GM04503 (cell line): ENCODE measurements around the gene PLXND1.
"Not testable (repeated sequence)": the region's sequence is repeated elsewhere in the genome, so short reads cannot be mapped to it uniquely, and the experiment has no call there.

Experiments used
- DNase-seq: peaks from one replicate; pipeline ENCODE4 v3.0.0-alpha.2; 2012; ENCODE audit warnings: low read depth

Gene PLXND1

GRCh38 chr3:129526121-129526900, 80.2 kb downstream of the PLXND1 start:
- no peak for DNase-seq

DNA sequence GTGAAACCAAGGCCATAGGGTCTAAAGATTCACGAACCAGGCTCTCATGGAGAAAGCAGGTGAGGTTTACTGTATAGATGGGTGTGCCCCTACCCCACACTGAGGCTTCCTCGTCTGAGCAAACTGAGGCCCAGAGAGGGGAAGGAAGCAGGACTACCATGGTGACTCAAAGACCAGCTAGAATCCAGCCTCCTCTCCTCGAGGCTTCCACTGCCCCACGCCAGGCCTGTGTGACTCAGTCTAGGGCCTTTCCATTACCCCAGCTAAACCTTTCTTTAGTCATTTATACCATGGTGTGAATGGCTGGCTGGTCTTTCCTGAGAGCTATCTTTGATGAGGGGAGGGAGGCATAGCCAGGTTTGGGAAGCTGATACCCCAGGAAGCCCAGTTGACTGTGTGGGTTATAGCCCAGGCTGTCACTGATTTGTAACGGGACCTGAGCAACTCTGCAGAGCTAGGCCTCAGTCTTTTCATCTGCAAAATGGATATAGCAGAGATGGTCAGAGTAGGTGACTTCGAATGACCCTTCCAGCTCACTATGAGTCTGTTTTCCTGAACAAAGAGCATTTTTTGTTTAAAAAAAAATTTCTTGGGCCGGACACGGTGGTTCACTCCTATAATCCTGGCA, 81.0 kb downstream of the PLXND1 start:
- peak; percentile 34 for DNase-seq

- DNase-seq, result no peak
Observed at GRCh38 chr3:129524081-129524480, 82.4 kb downstream of the PLXND1 start.

GRCh38 chr3:129522953-129523352, 83.5 kb downstream of the PLXND1 start:
- DNase-seq, result no peak

GRCh38 chr3:129521611-129522010, 84.9 kb downstream of the PLXND1 start:
- no peak for DNase-seq

- no peak for DNase-seq
Observed at GRCh38 chr3:129520960-129521359, 85.5 kb downstream of the PLXND1 start.

- DNase-seq, result no peak
Observed at GRCh38 chr3:129519896-129520715, 86.4 kb downstream of the PLXND1 start.

DNA sequence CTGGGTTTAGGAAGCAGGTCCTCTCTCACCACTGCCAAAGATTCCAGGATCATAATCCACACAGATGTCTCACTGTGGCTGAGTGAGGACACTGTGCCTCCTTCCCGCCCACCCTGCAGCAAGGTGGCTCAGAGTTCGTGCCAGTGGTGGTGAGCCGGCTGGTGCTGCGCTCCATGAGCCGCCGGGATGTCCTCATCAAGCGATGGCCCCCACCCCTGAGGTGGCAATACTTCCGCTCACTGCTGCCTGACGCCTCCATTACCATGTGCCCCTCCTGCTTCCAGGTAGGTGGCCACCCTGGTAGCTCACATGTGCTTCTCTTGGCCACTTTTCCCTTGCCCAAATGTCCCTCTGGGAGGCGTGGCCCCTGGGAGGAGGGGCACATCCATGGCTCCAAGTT, 87.0 kb downstream of the PLXND1 start:
- no peak for DNase-seq

DNA sequence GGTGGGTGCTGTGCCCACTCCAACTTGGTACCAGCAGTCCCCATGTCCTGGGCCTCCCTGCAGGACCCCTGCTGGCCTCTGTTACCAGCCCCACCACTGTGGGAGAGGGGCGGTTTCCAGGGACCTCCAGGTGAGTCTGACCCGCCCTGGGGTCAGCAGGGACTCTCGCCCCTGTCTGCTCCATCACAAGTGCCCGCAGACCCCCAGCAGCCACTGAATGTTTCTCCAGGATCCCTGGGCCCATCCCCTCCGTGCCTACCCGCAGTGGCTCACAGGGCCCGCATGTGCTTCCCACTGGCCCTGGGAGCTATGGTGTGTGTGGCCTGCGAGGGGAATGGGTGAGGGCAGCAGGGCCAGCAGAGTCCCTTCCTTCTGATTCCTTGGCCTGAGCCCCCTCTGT, 87.9 kb downstream of the PLXND1 start:
- DNase-seq, result no peak

DNA sequence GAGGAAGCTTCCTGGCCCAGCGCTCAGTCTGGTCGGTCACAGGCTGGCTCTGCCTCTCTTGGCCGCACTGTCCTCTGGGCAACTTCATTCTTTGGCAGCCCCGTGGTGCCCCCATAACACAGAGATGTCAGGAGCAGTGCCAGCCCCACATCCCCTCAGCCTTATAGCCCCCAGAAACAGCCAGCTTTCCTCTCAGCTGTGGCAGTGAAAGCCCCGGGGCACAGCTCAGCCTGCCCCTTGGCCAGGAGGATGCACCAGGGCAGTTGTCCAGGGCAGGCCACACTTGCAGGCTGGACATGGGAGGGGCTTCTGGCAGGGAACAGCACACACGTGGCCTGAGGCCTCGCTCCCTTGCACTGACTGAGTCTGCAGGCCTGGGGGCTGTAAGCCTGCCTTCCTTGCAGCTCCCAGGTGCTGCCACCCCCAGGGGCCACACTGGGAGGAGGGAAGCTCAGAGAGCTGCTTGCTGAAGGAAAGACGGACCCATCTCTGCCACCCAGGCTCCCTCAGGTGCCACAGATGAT, 88.4 kb downstream of the PLXND1 start:
- DNase-seq, result no peak

DNA sequence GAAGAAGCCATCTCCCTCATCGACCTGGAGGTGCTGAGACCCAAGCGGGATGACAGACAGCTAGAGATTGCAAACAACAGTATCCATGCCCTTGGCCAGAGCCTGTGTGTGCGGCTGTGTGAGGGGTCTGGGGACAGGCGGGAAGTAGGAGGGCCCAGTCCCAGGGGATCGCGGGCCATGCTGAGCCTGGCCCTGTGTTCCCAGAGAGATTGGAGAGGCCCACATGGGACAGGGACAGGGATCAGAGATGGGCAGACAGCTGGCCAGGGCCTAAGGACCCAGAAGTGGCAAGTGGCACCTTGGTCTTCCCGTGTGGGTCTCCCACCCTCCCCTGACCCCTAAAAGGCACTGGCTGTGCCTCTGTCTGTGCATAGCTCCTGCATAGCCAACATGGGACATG, 89.0 kb downstream of the PLXND1 start:
- no peak for DNase-seq

DNA sequence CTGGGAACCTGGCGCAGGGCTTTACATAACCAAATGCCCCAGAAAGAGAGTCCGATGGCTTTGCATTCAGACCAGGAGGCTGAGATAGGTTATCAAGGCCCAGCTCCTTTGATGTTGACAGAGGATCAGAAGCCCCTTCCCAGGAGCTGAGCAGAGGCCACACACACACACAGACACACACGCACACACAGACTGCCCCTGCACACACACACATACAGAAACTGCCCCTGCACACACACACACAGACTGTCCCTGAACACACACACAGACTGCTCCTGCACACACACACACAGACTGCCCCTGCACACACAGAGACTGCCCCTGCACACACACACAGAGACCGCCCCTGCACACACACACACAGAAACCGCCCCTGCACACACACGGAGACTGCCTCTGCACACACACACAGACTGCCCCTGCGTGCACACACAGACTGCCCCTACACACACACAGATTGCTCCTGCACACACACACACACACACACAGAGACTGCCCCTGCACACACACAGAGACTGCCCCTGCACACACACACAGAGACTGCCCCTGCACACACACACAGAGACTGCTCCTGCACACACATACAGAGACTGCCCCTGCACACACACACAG, 90.5 kb downstream of the PLXND1 start:
- DNase-seq, result not testable (repeated sequence)

DNA sequence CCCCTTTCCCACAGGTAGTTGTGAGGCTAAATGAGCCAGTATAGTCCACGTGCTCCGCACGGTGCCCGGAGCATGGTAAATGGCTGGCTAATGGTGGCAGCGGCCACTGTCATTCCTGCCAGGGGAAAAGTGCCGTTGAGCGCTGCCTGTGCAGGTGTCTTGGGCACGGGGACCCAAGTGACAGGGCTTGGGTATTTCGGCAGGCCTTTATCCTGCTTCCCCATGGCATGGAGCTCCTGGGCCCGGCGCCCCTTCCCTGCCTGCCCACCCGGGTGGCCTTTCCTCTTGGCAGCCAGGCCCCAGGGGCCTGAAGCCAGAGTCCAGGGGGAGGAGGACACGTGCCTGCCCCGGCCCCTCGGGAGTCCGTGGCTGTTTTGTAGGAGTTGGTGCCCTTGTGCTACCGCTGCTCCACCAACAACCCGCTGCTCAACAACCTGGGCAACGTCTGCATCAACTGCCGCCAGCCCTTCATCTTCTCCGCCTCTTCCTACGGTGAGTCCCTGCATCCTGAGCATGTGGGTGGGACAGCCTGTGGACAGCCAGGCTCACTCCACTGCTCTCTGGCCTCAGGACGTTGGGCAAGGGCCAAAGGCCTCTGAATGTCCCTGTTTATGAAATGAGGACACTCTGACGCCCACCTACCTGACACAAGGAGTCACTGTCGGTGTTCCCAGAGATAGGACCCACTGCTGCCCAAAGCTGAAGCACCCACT, 91.2 kb downstream of the PLXND1 start:
- DNase-seq, result not testable (repeated sequence)

- DNase-seq, result no peak
Observed at GRCh38 chr3:129514563-129514962, 91.9 kb downstream of the PLXND1 start.

- DNase-seq, result no peak
Observed at GRCh38 chr3:129514110-129514509, 92.4 kb downstream of the PLXND1 start.

GRCh38 chr3:129513705-129514104, 92.8 kb downstream of the PLXND1 start:
- no peak for DNase-seq

GRCh38 chr3:129512595-129512994, 93.9 kb downstream of the PLXND1 start:
- DNase-seq, result no peak

DNA sequence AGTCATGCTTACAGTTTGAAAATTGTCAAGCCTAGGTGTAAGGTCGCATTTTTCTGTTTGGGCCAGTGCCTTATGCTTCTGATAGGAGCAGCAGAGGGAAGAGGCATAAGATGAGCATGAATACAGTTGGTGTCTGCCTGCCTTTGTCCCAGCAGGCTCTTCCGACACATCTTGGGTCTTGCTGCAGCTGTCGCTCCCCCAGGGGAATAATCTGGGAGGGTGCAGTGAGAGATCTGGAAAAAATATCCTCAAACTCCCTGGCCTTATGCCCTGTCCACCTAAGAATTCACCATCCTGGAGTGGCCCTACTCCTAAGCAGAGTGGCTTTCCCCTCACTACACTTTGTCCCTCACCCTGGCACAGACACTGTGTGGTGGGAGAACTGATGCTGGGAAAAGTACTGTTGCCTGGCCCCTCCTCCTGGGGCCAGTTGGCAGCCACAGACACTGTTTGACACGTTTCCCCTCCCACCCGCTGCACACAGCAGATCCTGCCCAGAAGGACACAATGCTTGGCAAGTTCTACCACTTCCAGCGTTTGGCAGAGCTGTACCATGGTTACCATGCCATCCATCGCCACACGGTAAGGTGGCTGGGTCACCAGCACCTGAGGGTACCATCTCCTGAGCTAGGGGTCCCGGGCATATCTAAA, 99.2 kb downstream of the PLXND1 start:
- DNase-seq, result no peak

DNA sequence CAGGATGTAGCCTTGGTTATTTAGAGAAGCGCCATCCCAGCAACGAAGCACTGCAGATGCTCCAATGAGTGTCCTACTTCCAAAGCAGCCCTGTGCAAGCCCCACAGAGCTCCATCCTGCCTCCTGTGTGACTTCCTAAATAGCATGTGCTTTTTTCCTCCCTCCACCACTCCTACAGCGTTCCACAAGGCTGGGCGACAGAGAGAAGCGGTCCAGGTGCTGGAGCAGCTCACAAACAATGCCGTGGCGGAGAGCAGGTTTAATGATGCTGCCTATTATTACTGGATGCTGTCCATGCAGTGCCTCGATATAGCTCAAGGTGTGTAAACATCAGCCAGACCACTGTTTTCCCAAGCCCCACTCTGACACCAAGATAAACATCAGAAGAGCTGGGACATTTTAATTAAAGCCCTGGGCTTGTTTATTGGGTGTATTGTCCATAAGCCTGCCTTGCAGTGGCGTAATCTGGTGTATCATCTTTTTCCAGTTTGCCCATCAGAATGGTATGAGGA, 100.2 kb downstream of the PLXND1 start:
- DNase-seq, result no peak

- no peak for DNase-seq
Observed at GRCh38 chr3:129505341-129505740, 101.1 kb downstream of the PLXND1 start.
